ENCODE data around the gene ZNF662.

The ZNF662 gene

DNA sequence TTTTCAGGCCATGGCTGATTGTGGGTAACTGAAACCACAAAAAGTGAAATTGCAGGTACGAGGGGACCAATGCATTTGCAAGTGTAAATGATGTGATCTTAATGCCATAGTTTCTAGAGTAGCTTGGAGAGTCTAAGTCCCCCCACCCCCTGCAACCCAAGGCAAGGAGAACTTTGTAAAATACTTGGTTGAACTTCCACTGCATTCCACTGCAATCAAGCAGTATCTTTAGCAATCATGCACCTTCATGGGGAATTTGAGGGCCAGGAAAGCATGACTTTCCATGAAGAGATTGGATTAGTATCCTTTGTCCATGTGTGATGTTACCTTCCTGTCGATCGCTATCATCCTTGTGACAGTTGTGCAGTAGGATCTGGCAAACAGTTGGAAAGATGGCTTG lies 18.9 kb upstream of the ZNF662 start:
- no peak for DNase-seq (ENCODE audit: low read depth in 2 of 2)

DNA sequence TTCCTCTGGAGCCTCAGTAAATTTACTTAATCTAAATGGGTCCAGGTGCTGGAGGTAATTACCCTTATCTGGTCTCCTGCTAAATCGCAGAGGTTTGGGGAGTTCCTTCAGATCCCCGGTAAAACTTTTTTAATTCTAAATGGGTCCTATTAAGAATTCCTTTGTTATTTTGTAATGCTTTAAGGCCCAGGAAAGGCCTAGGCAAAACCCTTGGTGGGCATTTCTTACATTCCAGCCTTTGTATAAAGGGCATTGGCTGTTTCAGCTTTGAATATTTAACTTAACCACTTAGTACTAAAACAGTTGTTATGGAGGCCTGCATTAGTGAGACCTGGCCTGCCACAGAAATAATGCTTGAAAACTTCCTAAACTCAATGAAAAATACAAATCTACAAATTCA lies 14.9 kb upstream of the ZNF662 start:
- no peak for DNase-seq (ENCODE audit: low read depth in 2 of 2)

DNA sequence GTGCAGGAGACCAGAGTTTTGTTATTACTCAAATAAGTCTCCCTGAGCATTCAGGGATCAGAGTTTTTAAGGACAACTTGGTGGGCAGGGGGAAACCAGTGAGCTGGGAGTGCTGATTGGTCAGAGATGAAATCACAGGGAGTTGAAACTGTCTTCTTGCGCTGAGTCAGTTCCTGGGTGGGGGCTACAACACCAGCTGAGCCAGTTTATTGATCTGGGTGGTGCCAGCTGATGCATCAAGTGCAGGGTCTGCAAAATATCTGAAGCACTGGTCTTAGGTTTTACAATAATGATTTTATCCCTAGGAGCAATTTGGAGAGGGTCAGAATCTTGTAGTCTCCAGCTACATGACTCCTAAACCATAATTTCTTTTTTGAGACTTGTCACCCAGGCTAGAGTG lies 13.8 kb upstream of the ZNF662 start:
- no peak for DNase-seq (ENCODE audit: low read depth in 2 of 2)

DNA sequence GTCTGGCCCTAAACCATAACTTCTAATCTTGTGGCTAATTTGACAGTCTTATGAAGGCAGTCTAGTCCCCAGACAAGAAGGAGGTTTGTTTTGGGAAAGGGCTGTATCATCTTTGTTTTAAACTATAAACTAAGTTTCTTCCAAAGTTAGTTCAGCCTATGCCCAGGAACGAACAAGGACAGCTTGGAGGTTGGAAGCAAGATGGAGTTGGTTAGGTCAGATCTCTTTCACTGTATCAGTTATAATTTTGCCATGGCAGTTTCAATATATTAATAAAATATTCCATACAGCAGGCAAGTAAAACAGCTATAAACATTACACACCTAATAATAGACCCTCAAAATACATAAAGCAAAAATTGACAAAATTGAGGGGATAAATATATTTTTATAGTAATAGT lies 13.1 kb upstream of the ZNF662 start:
- DNase-seq (ENCODE audit: low read depth in 2 of 2), result no peak

DNA sequence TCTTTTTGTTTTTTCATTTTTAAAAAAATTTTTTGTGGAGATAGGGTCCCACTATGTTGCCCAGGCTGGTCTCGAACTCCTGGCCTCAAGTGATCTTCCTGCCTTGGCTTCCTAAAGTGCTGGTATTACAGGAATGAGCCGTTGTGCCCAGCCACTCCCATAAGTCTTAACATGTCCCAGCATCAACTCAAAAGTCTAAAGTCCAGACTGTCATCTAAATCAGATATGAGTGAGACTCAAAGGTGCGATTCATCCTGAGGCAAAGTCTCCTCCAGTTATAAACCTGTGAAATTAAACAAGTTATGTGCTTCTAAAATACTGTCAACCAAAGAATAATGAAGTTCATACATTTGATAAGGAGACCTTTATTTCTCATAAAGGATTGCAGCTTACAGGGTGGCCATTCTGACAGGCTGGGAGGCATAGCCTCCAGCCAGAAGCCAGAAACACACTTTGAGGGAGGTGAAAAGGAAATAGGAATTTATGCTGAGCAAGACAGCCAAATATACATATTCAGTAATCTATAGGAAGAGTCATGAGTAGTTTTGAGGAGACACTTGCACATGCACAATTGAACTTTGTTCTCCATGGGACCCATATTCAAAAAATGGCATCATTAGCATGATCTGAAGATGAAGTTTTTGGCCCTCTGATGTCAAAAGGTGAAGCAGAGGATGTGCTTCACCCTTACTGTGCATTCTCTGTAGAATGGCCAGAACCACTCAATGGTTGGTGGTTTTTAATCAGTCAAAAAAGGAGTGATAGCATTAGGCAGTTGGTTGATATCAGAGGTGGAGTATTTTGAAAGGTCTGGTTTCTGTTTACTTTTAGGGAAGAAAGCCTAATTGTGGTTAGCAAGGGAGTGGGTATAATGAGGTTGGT lies 11.0 kb upstream of the ZNF662 start:
- DNase-seq (ENCODE audit: low read depth in 2 of 2), result no peak

DNA sequence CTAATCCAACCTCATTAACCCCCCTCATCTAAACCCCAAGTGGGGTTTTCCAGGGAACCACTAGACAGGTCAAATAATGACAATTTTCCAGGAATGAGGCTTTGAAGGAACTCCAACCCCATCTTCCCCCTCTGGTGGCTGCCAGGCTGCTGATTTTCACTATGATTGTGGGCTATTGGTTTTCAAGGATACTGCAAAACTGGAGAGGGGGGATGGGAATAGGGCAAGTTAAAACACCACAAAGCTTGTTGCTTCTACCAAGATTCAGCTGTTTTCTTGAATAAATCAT lies 10.4 kb upstream of the ZNF662 start:
- no peak for DNase-seq (ENCODE audit: low read depth in 2 of 2)

DNA sequence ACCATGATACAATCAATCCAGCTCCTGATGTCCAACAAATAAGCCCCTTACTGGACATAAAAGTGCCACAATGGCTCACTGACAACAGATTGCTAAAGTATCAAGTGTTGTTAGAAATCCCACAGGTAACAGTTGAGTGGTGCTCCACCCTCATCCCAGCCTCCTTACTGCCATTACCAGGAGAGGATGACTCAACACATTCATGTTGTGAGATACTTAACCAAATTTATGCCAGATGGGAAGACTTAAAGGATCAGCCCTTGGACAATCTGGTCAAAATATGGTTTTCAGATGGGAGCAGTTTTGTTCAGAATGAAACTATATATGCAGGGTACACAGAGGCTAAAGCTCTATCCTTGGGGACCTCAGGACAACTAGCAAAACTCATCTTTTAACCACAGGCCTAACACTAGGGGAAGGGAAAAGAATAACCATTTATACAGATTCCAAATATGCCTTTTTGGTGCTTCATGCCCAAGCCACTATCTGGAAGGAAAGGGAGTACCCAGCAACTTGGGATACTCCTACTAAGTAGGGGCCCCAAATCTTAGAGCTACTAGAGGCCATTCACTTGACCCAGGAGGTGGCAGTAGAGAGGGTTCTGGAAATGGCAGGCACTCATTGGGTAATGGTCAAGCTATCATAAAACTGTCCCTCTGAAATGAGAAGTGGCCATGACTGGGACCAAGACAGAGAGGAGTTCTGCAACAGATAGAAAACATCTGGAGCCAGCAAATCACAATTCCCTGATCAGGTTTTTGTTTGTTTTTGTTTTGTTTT lies 6.9 kb upstream of the ZNF662 start:
- no peak for DNase-seq (ENCODE audit: low read depth in 2 of 2)

DNA sequence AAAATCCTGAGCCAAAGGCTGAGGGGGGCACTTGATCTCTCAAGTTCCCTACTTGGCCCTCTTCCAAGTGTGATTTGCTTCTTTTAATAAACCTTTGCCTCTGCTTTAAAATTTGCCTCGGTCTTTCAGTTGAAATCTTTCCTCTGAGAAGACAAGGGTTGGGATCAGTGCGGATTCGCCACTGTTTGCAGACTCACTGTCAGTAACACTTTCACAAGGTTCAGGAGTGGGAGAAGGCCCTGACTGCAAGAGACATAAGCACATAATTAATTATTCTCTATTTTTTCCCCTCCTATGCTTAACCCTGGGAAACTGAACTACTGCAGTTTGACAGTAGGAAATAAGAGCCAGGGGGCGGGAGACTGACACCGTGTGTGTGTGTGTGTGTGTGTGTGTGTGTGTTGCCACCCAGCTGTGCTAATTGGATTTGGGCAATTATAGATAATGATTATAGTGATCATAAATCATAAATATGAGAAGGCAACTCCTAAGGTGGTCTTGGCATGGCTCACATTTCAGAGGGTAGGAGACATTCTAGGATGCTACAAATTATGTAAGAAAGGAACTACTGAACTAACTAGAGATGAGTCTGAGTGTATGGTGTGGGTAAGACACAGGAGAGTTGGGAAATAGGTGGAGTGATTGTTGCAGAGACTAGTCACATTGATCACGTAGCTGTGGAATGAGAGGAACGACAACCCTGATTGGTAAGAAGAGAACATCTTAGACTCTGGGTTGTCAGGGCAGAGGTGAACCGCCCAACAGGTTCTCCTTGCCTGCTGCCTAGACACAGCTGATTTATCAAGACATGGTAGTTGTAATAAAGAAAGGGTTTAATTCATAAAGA lies 5.5 kb upstream of the ZNF662 start:
- no peak for DNase-seq (ENCODE audit: low read depth in 2 of 2)

DNA sequence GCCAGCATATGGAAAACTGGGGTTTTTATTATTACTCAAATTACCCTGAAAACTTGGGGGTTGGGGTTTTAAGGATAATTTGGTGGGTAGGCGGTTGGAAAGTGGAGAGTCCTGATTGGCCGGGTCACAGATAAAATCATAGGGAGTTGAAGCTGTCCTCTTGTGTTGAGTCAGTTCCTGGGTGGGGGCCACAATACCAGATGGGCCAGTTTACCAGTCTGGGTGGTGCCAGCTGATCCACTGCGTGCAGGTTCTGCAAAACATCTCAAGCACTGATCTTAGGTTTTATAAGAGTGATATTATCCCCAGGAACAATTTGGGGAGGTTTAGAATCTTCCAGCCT lies 4.9 kb upstream of the ZNF662 start:
- no peak for DNase-seq (ENCODE audit: low read depth in 2 of 2)

DNA sequence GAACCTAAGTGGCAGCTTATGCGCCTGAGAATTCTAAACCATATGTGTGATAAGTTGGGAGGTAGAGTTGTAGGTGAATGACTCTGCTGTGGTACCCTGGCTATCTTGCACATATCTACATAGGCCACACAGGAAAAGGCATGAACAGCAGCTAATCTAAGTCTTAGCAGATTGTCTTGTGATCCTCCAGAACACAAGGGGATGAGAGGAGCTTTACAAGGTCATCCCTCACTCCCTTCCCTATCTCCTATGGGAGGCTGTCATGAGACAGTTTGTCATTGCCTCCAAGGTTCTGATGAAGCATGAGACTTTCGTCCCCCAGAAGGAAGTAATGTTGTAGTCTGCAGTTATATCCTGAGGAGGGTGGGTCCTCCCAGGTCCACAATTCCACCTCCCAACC lies 3.7 kb upstream of the ZNF662 start:
- DNase-seq (ENCODE audit: low read depth in 2 of 2), result no peak

DNA sequence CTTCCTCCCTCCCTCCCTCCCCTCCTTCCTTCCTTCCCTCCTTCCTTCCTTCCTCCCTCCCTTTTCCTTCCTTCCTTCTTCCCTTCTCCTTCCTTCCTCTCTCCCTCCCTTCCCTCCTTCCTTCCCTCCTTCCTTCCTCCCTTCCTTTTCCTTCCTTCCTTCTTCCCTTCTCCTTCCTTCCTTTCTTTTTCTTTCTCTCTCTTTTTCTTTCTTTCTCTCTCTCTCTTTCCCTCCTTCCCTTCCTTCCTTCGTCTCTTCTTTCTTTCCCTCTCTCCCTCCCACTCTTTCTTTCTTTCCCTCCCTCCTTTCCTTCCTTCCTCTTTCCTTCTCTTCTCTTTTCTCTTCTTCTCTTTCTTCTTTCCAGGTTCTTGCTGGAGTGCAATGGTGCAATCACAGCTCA lies 1.9 kb upstream of the ZNF662 start:
- no peak for DNase-seq (ENCODE audit: low read depth in 2 of 2)

DNA sequence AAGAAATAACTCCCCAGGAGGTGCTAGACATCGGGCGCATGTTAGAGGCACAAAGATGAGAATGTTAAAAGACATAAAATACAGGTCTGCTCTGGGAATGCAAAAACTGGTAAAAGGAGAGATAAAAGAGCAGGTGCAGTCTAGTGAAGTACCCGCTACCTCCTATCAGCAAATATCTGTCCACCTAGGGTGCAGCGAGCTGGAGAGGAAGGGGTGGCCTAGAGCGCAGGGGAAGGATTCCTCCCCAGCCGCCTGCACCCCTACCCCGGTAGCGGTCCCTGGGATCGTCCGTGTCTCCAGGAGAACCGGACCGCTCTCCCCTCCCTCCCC lies 237 bp upstream of the ZNF662 start:
- no peak for DNase-seq (ENCODE audit: low read depth in 2 of 2)

DNA sequence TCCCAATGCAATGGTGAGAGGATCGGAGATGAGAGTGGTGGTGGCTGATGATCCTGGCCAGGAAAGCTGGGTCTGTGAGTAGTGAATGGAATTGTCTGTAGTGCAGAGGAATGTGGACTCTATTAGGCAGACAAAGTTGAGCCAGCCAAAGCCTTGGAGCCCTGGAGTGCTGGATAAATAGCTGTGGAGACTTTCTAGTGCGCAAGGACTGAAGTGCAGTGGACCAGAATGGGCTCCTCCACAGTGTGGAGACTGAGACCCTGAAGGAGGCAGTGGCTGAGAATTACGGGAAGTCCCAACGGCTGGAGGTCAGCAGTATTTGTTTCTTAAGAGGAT lies 874 bp downstream of the ZNF662 start:
- no peak for DNase-seq (ENCODE audit: low read depth in 2 of 2)

DNA sequence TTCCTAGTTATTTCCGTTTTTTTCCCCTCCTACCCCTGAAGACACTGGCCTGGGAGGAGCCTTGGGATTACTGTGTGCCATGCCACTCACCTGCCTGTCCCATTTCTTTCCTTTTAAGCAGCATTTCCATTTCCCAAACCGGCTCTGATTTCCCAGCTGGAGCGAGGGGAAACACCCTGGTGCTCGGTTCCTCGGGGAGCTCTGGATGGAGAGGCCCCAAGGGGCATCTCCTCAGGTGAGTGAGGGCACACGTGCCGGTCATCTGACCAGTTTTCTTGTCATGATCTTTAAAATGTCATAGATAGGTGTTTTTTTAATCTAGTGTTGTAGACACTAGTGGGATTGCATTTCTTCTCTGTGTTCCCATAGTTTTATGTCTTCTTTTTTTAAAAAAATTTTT lies 2.7 kb downstream of the ZNF662 start:
- no peak for DNase-seq (ENCODE audit: low read depth in 2 of 2)

DNA sequence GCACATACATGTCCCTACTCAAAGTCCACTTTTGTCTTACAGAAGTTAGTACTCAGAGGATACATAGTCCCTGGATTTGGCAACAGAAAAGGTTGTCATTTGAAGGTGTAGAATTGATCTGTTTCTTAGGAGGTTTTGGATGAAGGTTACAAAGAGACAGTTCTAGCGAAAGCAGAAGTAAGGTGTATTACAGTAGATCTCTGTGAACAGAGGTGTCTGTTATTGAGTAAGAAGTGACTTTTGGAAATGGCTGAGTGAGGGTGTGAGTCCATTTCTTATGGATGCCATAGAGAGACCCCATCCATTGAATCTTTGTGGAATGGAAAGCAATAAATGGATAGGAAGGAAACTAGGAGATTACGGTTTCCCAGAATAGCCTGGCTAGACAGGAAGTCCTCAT lies 5.6 kb downstream of the ZNF662 start:
- no peak for DNase-seq (ENCODE audit: low read depth in 2 of 2)

DNA sequence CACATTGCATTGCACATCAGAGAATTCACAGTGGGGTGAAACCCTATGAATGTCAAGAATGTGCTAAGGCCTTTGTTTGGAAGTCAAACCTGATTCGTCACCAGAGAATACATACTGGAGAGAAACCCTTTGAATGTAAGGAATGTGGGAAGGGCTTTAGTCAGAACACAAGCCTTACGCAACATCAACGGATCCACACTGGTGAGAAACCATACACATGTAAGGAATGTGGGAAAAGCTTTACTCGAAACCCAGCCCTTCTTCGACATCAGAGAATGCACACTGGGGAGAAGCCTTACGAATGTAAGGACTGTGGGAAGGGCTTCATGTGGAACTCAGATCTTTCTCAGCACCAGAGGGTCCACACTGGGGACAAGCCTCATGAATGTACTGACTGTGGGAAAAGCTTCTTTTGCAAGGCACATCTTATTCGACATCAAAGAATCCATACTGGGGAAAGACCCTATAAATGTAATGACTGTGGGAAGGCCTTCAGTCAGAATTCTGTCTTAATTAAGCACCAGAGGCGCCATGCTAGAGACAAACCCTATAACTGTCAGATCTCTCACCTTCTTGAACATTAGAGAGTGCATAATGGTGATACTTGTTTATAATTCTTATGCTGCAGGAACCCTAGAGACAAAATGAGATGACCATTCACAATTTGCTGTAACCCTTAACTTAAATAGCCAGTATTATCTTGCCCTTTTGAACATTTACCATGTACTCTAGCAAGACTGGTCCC lies 9.0 kb downstream of the ZNF662 start:
- no peak for DNase-seq (ENCODE audit: low read depth in 2 of 2)

DNA sequence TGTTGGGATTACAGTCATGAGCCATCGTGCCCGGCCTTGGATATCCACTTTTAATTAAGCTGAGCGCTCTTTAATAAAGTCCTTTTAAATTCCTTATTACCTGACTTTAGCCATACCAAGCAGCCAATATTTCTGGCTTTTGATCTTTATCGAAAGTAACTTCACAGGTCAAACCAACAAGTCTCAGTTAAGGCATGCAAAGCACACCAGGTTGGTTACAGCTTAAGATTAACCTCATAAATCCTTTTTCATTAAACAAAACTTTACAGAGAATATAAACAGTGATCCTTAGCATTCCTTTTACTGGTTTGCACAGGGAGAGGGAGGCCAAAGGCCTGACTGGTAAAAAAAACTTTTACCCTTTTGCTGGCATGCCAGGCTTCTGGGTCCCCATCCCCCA lies 17.7 kb downstream of the ZNF662 start:
- no peak for DNase-seq (ENCODE audit: low read depth in 2 of 2)

DNA sequence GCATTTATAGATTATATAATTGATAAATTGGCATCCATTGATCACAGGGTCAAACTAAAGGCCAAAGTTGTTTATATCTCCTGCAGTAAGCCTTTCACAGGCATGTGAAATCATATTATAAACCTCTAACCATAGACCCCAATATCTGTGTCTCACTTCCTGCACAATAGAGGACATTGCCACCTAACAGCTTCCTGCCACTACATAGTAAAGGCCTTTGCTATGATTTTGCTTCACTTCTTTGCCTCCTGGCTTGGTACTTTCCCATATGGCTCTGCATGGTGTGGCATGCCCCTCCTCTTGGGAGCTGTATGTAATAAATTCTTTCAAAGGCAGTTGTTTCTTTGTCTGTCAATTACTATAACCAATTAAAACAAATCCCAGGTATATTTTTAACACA lies 20.4 kb downstream of the ZNF662 start:
- no peak for DNase-seq (ENCODE audit: low read depth in 2 of 2)

DNA sequence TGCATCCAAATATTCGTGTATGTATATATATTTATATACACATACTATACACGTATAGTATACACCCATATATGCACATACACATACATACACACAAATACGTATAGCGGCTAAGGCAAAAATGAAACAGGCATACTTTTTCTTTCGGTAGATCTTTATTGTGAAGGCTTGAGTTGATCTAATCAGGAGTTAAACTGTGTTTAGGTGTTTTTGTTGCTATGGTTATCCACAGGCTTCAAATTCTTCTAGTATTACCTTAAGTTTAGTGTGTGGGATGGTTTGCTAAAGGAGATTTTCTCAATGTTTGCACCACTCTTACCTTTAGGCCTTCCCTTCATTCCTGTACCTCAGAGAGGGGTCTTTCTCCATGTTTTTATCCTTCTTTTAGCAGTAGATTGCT lies 28.2 kb downstream of the ZNF662 start:
- no peak for DNase-seq (ENCODE audit: low read depth in 2 of 2)

DNA sequence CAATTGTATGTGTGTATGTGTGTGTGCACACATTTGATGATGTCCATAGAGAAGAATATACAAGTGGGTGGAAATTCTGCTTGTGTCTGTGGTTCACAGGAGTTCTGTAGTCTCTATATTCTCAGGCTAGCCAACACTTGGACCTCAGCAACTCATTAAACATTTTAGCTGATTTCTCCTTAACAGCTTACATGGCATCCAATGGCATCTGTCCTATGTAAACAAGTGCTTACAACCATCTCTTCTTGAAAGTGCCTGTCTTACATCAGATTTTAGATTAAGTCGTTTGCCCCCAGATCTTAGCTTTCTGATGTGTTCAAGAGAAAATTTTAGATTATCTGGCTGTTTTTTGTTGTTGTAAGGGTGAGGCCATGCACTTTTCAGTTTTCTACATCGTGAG lies 29.0 kb downstream of the ZNF662 start:
- DNase-seq (ENCODE audit: low read depth in 2 of 2), result no peak

DNA sequence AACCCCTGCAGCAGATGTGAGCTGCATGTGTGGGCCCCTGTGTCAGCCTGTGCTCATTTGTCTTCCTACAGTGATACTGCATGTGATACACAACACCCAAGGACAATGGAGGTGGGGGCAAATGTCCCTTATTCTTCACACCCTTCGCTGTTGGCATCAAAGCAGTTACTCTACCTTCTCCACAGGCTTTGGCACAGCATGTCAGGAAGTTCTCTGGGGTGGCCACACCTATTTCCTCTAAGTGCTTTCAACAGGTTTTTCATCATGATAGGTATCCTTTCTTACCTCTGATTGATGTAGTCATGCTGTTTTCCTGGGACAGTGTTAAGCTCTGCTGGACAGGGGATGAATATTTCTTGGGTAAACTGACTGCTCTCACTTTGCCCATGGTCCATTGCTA lies 29.5 kb downstream of the ZNF662 start:
- no peak for DNase-seq (ENCODE audit: low read depth in 2 of 2)
